NCI-H345 treated with DMSO at 0.1 percent for 48 hours (cell line): Measurements from ENCODE around the gene VOPP1.

Source experiments
- DNase-seq: peaks from one replicate; lab custom pipeline; 2025; ENCODE audit not compliant: unreplicated experiment; lab: John Stamatoyannopoulos, UW

Gene VOPP1

DNA sequence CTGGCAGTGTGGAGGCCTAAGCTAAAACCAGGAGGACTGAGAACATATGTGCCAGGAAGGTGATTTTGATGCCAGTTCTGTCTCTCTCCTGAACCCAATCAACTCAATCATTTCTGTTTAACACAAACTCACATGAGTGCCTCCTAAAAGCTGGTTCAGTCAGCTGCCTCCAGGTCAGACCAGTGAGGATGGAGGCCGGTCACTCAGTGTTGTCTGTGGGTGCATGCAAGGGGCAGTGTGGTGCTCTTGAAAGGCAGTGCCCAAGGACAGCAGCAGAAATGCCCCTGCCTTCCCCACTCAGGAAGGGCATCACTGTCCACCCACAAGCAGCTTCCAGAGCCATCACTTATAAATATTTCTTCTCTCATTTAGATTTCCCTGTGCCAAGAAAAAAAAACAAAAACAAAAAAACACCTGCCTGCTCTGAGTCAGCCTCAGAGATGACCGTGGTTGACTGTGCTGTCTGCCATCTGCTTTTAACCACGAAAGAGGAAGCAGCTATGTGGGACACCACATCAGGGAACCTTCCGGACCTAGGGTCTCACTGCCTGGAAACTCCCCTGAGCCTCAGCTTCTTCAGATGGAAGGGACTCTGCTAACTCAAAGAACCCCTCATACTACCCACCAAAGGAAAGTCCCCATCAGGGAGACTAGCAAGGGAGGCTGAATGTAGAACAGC, 39.1 kb downstream of the VOPP1 start:
- DNase-seq = no peak

DNA sequence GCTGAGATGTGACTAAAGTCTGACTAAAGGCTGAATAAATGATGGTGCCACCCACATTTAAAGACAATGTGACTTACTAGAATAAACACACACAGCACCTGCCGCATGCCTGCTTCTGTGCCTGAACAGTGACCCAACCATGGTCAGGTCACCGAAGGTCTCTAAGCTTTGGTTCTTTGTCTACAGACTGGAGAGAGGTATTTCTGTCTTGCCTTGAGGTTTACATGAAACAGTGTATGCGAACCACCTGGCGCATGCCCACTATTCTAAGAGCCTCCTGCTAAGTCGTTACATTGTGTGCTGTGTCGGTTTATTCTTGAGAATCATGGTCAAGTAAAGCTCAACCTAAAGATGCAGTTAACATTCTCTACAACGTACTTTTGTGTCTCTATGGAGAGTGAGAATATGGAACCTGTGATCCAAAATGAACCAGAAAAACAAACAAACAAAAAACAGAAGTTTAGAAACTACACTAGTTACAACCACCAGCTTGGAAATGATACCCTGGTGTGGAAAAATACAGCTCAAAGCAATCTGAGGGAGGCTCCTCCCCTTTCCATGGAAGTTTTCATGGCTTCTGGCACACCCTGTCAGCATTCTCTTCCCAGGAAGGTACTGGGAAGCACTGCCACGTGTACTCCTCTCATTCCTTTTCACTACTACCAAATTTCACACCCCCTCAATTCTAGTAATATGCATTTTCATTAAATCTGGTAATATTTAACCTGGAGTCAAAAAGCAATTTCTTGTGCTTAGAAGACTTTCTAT, 40.0 kb downstream of the VOPP1 start:
- DNase-seq = no peak

DNA sequence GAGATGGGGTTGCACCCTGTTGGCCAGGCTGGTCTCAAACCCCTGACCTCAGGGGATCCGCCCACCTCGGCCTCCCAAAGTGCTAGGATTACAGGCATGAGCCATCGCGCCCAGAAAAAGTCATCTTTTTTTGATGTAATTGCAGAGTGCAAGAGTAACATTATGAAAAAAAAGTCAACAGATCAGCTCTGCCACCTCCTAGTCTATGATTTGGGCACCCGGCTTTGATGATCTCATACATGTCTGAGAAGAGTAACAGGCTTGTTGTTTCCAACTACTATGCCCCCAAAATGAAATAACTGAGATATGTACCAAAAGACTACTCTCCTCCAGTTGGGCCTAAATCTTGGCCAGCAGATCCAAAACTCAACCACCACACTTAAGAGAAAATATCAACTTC, 40.8 kb downstream of the VOPP1 start:
- DNase-seq = no peak

DNA sequence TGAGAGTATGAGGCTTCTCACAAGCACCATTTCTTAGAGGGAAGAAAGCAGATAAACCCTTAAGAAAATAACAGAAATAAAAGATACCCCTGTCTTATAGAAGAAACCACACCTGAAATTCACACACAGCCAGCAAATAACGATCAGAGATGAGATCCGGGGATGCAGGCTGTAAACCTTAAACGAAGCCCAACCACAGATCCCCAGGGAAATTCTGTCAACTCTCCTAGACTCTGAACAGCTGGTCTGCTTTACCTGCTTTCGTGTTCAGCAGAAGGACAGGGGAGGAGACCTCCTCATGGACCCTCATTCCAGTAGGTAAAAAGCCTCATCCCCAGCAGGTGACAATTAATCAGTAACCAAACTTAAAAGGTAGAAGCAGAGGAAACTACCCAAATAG, 45.0 kb downstream of the VOPP1 start:
- peak; percentile 31 for DNase-seq

DNA sequence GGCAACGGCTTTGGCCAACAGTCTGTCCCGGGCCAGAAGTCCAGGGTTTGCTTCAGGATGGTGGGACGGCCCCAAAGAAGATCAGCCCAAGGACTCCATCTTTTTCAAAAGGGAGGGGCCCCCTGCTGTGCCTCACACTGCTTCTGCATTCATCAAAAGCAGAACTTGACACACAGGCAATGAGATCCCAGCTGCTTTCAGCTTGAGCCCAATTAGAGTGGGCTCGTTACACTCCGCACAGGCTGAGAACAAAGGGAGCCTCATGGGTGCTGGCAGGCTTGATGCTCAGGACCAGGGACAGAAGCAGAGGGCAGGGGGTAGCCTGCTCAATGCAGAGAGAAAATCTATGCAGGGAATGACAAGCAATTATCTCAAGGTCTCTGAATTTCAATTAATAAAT, 45.5 kb downstream of the VOPP1 start:
- DNase-seq = peak; percentile 68

DNA sequence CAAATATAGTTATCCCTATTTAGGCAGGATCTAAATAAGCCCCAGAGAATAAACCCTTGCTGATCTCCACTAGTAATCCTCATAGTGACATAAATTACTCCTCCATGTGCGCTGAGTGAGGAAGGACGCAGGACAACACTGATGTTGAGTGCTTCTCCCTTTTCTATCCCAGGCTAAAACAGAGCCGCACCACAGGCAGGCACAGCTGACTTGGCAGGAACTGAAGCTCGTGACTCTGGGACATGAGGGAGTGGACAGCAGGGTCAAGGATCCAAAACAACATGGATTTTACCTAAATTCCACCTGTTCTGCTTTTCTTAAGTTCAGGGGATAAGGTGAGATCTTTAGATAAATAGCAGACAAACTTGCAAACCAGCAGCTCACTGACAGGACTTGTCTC, 46.0 kb downstream of the VOPP1 start:
- no peak for DNase-seq

DNA sequence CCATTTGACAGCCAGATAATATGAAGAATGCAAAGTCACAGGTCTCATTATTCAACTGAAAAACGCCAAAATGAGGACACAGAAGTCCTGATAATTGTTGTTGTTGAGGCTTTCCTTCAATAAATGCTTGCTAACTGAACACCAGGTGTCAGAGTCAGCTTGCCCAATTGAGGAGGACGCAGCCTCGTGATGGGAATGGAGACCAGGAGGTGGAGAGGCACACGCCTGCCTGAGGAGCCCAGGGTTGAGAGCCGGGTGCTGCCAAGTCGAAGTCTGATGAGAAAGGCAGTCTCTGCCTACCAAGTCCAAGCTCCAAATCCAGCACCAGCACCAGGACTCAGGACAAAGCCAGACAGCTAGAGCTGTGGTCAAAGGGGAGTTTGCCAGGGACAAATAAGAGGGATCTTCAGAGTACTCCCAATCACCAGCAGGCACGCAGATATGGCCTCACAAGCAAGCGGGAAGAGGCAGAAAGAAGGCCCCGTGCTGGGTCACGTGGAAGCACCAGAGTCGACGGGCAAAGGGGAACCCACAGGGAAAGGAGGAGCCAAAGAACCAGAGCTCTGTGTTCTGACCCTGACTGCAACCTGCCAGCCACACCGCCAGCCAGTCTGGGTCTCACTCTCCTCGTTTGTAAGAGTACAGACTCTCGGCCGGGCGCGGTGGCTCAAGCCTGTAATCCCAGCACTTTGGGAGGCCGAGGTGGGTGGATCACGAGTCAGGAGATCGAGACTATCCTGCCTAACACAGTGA, 47.6 kb downstream of the VOPP1 start:
- DNase-seq = no peak

DNA sequence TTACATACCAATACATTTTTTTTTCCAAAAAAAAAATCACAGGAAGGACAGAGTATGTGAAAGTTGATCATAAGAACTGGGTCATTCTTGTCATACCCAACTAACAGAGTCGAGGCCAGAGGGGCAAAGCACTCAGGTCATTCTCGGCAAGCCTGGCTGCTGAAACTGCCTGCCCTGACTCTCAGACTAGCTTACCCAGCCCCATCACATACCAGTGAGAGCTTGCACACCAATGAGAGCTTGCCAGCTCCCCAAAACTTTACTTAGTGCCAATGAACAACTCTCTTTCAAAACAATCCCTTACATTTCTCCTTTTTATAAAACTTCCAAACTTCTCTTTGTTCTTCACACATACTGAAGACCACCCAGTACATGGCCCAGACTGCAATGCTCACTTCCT, 48.9 kb downstream of the VOPP1 start:
- no peak for DNase-seq

DNA sequence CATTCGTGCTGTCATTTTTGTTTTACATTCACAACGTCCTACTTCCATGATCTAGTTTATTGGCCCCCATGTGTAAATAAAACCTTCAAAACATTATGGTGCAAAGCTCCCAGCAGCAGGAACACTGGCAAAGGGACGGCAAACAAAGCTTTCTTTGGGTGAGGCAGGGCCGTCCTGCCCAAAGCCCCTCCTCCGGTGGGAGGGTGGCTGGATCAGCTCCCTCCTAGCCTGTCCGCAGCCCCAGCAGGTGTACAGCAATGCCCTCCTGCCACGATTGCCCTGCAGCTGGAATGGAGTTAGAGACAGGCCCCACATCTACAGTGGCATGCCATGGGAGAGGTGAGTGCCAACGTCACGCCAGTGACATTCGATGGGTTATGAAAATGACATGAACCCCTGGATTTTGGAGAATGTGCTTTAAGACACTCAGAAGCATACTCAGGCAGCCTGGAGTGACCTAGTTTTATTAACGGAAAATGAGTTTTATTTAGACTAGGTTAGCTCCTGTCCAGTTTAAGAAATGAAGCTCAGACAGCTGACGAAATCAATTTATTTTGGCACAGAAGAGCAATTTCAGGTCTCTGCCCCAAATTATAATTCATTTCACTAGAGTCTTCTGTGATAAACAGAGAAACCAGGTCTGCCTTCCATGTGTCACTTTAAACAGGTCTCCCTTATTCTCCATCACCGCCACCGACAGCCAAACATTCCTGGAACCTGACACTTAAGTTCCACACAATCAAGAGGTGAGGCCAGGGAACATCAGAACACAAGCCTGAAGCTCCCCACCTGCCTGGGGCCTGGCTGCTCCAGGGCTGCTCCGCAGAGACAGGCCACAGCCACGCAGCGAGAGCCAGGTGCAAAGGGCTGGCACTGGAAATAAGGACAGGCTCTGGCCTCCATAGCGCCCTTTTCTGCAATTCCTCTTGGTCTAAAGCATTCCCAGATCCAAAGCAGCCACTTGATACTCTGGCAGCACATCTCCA, 50.1 kb downstream of the VOPP1 start:
- no peak for DNase-seq

DNA sequence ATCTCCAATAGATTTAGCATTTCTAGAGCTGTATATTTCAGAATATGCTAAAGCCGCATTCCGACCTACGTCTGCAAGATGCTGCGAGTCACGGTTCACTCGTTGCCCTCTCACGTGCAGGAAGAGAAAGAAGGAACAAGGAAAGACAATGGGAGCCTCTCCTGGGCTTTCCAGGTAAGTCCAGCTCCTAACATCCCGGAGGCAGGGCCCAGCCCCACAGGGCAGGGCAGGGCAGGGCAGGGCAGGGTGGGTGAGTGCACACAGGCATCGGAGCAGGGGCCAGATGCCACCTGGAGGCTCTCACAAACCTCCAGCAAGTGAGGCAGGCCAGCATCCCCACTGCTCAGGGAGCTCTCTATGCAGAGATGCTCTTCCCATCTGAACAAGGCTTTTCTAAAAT, 50.8 kb downstream of the VOPP1 start:
- DNase-seq = no peak

DNA sequence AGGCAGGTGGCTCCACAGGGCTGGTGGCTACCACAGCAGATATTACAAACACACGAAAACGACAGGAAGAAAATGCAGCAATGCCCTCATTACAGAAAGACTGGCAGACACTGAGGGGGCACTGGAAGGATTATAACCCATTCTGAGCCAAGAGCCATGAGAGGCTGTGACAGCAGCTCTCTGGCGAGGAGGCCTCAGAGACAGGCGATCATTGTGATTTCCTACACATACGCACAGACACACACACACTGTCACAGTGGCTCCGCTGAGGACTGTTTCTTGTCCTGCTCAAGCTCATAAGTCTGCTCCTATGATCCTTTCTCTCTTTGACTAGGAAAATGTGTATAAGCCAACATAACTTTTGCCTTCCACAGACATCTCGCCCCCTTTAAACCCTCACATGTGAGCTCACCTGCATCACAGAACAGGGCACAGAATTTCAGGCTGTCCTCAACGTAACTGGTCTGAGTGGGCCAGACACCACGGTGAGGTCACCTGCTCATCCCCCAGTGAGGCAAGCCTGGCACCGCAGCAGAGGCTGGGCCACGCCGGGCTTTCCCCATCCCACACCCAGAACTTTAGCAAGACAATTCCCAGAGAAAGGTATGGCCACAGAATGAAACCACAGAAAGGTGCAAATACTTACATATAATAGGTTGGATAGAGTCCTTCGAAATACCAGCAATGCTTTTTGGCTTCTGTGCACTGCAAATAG, 51.7 kb downstream of the VOPP1 start:
- no peak for DNase-seq

DNA sequence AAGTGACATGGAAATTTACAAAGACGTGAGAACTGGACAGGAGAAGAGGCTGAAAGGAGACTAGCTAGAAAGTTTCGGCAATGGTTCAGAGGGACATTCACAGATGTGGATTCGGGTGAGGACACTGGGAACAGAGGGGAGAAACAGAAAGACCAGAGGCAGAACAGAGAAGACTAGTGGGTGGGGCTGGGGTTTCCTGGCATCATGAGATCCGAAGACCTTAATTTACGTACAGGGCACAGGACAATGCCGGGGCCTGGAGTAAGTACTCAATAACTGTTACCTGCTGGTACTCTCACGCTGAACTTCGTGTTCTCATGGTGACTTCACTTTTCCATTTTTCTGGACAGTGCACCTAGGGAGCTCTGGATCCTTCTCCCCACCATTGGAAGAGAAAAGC, 53.5 kb downstream of the VOPP1 start:
- no peak for DNase-seq

DNA sequence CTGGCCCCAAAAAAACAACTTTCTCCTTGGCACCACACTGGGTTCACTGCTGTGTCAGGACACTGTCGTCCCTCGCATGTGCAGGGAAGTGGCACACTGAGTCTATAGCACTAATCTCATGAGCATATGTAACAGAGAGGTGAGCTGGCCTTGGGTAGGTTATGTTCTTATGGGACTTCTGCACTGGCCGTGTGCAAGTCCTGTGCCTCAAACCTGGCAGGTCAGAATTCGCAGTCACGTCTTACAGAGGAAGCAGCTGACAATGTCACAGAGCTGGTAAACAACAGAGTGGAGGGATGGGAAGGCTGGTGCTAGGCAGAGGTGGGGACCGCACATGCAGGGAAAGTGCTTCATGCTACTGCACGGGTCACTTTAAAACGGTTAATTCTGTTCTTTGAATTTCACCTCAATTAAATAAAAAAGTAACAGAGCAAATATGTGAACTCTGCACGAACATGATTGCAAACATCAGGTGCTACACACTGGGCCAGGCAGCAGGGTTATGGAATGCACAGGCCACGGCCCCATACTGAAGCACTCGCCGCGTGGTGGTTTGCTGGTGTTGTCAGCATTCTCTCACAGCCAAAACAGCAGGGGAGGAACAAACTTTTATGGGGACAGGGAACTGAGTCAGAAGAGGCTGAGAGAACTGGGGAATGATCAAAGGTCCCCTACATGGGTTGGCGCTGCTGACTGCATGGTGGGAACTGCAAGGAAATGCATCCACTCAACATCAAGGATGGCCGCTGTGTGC, 54.2 kb downstream of the VOPP1 start:
- no peak for DNase-seq

DNA sequence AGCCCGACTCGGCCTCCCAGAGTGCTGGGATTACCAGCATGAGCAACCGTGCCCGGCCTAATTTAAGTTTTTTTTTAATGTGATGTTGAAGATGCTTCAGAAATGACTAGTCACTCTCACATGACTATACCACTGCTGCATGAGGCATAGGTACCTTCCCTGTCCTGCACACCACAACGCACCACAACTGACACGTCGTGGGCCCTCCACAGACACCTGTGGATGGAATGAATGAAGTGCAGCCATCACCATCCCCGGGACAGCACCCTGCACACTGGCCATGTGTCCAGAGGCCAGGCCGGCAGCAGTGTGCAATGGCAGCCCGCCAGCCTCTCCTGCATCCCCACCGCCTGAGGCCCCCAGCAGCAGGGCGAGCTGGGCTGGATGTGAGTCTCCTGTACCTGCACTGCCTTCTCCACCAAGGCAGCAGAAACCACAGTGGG, 55.1 kb downstream of the VOPP1 start:
- DNase-seq = no peak

DNA sequence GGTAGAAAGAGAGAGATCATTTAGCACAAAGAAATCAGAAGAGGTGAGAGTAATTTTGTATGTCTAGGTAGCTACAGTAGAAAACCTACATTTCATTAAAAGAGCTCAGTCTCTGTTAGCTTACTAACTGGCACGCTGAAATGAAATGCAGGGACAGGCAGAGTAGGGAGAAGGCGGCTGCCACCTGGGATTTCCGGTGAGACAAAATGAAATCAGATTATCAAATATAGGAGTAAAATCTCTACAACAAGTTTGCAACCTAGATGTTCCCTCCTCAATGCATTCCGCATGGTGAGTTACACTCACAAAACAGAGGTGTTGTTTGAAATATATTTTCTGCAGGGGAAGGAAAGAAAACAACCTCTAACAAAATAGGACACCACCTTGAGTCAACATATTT, 55.9 kb downstream of the VOPP1 start:
- DNase-seq = no peak

DNA sequence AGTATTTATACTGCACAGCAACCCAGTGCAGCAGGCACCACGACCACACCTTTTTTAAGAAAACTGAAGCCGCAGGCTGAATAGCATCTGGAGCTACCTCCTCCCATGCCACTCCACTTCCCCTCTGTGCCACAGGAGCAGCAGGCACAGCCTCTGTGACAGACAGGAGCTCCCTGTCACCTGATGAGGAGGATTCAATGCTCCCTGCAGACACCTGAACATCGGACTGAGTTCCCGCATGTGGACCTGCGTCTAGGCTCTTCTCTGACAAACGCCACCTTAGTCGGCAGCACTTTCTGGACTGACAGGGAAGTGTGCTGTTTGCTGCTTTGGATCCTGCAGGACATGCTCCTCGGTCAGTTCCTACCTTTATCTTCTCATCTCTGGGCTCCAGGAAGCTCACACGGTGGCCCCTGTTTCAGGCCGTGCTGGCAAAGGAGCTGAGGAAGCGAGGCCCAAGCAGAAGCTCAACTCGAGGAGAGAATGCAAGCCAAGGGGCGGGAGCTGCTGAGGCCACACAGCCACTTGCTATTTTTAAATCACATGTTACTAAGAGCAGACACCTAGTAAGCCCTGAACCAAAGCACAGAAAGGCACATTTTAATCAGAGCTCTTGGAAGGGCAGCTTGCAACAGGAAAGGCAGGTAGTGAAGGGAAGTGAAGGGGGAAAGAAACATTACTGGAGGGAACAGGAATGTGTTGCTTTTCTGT, 56.6 kb downstream of the VOPP1 start:
- no peak for DNase-seq

DNA sequence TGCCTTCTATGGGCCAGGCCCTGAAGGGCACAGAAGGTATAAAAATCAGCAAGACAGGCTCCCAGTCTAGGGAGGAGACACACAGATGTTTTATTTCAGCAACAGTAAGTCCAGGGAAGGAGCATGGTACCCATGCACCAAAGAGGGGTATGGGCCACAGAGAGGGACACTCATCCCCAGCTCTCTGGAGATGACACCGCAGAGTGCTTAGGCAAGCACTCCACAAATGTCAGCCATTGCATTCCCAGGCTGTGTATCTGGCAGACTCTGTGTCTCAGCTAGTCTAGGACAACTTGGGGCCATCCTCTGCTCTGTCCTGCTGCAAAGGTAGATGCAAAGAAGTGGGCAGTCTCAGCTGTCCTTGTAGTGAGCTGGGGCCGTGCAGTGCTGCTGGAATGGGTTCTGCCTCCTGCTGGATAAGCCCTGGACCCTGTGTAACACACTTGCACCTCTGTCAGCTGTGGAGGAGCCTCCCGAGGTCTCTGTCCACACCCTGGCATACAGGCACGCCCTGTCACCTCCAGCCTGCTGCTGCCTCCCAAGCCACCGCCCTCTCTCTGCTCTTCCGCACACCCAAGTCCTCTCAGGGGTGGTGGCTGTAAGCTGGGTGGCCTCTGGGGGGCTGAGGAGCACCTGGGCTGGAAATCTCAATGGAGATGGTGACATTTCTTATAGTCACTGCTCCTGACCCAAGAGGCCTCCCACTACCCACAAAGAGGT, 57.6 kb downstream of the VOPP1 start:
- DNase-seq = no peak

DNA sequence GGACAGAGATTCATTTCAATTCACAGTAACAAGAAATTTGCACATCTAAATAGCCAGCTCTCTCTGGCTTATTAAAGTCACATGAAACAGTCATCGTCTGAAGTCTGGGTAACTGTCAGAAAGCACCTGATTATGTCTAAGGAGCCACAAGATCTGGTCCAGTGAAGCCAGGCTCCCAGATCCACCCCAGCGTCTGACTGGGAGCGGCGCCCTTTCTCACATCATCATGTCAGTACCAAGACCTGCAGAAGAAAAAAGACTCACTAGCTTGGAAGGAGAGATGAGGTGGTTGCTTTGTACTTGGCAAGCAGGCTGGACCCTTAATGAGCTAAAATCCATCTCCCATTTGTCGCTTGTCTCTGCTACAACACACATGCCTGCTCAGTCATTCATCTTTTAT, 58.4 kb downstream of the VOPP1 start:
- no peak for DNase-seq
